ENCODE measurements around the gene ENDOV.

ENDOV gene

GRCh38 chr17:80416940-80417293 lies 1.9 kb downstream of the ENDOV start:
- DNase-seq, result no peak

DNA sequence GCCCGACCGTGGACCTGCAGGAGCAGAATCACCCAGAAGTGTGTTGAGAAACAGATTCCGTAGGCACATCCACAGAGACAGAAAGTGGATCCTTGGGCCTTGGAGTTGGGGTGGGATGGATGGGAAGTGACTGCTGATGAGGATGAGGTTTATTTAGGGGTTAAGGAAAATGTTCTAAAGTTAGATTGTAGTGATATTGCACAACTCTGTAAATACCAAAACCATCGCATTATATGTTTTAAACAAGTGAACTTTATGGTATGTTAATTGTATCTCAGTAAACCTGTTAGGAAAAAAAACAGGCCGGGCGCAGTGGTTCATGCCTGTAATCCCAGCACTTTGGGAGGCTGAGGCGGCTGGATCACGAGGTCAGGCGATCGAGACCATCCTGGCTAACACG lies 3.6 kb downstream of the ENDOV start:
- no peak for DNase-seq

DNA sequence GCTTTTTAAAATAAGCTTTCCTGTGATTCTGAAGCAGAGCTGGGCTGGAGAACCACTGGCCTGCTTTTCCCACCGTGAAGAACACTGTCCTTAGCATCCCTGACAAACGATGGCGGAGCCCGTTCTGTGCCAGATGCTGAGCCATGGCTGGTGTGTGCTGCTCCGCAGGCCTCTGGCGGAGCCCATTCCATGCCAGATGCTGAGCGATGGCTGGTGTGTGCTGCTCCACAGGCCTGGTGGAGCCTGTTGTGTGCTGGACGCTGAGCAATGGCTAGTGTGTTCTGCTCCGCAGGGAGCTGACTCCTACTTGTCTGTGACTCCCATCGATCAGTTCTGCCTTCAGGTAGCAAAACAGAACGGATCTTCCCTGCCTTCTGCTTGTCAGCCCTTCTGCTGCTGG lies 4.3 kb downstream of the ENDOV start:
- DNase-seq, result no peak

DNA sequence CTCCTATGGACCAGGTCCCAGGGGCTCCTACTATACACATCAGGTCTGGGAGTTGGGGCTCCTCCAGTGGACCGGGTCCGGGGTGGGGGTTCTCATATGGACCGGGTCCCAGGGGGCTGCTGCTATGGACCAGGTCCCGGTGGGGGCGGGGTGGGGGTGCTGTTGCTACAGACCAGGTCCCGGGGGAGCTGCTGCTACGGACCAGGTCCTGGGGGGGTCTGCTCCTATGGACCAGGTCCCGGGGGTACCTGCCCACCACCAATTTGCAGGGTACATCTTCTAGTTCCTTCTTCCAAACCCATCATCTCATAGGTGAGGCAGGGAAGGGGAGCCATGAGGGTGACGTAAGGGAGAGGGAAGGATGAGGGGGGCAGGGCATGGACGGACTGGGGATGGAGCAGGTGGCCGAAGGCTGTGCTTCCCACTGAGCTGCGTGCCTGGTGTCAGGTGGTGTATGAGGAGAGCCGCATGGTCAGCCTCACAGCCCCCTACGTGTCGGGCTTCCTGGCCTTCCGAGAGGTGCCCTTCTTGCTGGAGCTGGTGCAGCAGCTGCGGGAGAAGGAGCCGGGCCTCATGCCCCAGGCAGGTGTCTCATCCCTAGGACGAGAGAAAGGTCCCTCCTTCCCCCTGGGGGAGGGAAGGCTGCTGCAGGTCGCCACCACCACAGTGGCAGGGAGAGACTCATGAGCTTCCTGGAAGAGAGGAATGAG lies 6.6 kb downstream of the ENDOV start:
- no peak for DNase-seq

DNA sequence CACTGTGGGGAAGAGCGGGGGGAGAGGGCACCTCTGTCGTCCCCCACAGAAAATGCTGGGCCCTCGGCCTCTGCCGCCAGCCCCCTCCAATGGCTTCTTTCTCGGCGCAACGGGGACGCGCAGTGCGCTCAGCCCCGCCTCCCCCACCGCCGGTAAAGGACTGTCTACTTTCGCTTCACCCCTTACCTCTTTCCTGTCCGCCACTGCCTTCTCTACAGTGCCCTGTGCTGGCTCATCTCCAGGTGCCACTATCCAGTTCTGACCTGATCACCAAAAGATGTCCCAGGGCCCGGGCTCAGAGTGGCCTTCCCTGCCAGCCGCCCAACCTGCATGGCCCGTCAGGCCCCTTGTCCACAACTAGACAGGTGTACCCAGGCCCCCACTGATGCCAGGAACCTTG lies 7.3 kb downstream of the ENDOV start:
- no peak for DNase-seq

- no peak for DNase-seq
Measured at GRCh38 chr17:80422981-80423380, 8.0 kb downstream of the ENDOV start.

DNA sequence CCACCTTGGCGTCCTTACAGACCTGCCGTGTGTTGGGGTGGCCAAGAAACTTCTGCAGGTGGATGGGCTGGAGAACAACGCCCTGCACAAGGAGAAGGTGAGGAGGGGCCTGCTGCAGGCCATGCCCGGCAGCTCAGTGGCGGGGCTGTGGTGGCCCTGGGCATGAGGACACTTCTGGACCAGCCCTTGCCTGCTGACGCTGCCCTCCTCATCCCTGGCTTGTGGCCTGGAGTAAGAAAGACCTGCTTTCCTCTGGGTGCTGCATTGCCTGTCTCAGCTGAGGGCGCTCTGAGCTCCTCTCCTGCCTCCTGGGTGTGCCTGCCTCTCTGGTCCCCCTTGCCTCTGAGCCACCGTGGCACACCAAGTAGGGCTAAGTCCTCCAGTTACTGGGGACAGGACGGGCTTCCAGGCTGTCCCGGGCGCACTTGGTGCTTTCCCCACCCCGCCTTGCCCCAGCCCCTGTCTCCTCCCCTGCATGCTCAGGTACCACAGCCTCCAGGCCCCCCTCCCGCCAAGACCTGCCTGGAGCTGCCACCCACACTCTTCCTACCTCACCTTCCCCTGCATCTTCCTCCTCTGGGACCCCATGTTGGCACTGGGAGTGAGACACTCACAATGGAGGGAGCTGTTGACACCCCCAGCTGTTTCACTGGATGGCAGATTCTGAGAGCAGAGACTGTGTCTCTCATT lies 8.7 kb downstream of the ENDOV start:
- no peak for DNase-seq

DNA sequence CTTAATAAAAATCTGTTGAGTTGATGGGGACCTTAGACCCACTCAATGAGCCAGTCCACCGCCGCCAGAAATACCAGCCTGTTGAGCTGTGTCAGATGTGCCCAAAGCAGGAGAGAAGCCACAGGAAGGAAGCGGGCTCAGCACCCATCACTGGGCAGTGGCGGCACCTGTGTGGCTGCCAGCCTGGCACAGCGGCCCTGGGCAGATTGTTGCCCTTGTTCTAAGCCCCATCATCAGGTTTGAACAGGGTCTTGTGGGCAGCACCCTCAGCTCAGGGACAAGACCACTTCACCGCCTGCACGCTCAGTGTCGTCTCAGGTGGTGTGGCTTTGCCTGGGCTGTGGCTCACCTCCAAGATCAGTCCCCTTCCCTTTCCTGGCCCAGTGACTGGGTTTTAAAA lies 9.3 kb downstream of the ENDOV start:
- DNase-seq, result no peak

GRCh38 chr17:80424878-80425765 lies 10.2 kb downstream of the ENDOV start:
- DNase-seq, result no peak

DNA sequence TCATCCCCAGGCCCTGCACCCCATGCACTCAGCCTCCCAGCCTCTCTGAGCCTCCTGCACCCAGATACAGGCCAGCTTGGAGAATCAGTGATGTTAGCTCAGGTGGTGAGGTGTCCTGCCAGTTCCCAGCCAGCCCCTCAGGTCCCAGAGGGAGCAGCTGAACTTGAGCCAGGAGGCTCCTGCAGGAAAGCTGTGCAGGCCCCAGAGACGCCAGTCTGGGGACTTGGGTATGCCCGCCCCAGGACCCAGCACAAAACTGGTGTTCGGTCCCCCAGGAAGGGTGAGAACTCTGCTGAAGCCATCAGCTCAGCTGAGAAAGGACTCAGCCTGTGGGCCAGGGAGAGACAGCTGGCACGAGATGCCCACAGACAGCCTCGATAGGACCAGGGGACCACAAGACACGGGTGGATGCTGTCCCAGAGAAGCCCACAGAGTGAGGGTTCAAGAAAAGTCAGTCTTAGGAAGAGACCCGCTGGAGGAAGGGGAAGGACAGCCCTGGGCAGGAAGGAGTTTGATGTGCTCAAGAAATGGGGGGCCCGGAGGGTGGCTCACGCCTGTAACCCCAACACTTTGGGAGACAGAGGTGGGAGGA lies 11.0 kb downstream of the ENDOV start:
- no peak for DNase-seq

DNA sequence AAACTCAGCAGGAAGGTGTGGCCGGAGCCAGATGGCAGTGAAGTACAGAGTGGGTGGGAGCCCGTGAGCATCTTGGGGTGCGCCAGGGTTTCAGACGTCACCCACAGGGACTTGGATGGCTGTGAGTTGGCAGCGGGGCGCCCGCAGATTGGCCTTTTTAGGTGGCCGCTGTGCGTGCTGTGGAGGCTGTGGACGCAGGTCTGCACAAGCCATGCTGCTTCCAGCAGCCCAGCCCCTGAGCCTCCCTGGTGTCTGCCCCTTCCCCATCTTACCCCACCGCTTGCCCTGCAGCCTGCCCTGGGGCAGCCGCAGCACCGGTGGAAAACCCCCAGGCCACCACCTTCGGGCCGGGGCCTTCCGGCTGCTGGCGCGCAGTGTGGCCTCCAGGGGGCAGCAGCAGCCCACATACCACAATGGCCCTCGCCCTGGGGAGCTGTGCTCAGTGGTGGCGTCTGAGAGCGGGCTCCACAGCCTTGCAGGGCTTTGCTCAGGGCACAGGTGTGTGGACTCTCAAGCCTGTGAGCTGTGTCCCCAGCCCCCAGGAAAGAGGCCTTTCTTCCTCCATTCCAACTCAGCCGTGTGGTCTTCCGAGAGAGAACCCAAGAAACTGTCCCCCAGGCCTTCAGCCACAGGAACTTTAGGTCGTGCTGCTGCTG lies 11.8 kb downstream of the ENDOV start:
- peak; percentile 61 for DNase-seq

- DNase-seq, result no peak
Measured at GRCh38 chr17:80427366-80428282, 12.7 kb downstream of the ENDOV start.

DNA sequence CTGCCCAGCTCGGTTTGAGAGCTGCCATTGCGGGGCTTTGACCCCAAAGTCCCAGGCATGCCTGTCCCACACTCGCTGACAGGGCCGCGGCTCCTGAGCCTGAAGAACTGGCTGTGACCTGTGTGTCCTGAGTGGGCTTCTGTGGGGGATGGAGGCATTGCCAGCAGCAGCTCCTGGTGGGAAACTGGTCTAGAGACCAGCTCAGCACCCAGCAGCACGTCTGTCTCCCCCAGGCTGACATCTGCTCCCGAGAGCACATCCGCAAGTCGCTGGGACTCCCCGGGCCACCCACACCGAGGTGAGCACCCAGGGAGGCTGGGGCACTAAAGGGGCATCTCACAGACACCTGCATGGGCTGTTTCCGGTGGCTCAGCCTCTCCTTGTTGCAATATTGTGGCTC lies 13.4 kb downstream of the ENDOV start:
- DNase-seq, result no peak

DNA sequence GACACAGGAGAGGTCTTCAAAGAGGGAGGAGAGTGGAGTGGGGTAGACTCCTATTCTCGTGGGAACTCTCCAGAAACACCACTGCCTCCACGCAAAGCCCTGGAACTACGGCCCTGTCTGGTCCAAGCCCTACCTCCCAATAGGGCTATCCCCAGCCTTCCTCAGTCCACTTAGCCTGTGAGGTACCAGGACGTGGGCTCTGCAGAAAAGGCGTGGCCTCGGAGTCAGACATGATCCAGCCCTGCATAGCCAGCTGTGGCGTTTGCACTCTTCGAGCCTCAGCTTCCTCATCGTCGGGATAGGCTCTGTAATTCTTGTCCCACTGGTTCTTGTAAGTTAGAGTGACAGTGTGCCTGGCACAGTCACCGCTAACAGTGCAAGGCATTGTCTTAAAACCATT lies 13.8 kb downstream of the ENDOV start:
- no peak for DNase-seq

DNA sequence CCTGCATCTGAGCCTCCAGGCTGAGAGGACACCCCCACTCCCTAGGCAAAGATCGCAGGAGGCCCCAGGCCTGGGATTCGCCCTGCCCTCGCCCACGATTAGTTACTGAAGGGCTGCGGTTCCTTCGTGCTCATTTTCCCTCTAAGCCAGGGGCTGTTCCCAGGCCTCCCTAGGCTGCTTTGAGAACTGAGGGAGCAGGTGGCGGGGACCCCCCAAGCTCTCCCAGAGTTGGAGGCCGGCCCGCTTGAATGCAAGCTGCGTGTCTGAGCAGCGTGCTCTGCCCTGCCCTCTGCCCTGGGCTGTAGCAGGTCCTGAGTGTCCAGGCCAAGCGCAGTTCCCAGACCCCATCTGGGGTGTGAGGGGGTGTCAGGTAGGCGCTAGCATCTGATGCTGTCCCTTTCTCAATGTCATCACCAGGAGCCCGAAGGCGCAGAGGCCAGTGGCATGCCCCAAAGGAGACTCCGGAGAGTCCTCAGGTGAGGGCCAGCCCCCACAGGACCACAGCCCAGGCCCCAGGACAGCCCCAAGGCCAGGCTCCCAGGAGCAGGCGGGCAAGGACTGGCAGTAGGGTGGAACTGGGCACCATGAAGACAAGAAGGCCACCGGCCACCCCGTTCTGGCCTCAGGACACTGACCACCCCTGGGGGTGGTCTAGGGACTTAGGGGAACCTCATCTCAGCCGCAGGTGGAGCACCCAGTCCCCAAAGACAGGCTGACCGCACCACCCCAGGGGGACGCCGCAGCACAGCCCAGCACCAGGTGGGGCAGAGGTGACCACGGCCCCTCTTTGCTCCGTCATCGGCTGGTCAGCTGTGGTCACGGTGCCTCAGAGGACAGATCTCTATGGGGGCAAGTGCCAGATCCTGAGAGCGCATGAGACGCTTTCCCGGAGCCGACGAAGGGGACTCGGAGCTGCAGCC lies 14.6 kb downstream of the ENDOV start:
- no peak for DNase-seq

- no peak for DNase-seq
Measured at GRCh38 chr17:80430446-80431245, 15.7 kb downstream of the ENDOV start.

DNA sequence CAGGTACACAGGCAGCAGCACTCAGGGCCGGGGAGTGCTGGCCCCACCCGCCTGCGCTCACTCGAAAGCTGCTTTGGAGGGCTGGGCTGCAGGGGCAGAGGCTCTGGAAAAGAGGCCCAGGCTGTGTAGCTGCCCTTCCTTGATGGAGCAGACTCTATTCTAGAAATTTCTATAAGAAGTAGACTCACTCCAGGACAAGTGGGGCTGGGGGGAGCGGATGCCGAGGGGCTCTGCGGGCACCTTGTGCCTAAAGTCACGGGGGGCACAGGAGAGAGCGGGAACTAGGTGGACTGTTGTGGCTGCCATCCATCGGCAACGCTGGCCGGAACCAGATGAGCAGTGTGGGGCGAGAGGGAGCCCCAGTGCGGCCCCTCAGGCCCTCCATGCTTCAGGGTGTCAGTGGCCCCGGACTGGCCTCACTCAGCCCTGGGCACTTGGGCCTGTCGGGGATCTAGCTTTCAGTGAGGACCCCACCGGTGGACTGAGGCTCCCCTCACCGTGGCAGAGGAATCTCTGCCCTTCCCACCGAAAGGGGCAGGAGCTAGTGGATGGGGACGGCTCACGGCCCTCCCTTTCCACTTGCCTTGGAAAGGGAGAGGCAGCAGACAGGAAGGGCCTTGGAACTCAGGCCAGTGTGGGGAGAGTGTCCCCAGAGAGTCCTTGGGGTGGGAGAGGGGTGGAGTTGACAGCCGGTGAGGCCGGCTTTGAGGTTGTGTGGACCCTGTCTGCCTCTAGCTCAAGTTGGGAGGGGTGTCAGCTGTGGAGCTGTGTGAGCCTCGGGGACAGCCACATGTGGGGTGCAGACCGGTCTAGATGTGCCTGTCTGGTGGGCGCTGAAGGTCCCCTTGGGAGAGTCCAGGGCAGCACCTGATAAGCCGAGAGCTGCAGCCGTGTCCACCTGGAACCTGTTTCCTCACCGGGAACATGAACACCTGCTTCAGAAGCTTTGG lies 16.6 kb downstream of the ENDOV start:
- DNase-seq, result peak; percentile 59

DNA sequence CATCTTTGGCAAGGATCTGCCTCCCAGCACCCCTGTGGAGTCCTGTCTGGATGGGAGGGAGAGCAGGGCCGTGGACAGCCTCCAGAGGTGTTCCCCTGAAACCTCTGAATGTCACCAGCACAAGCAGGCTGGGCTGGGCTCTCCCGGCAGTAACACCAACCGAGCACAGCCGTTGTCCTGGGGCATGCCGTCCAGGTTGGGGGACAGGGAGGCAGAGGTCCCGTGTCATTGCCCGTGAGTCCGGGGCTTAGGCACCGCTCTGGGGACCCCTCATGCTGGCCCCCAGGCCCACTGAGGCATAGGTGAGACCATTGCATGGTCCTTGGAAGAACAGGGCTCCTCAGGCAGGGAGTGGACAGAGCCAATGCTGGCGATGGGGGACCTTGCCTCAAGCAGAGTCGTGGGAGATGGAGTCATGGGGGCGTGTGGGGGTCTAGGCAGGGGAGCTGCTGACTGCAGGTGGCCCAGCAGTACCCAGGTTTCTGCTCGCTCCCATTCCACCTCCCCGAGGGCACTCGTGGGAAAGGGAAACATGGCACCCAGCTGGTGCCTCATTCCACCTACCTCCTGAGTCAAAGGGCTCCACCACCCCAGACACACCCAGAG lies 17.5 kb downstream of the ENDOV start:
- no peak for DNase-seq

Measured in NCI-H2171 treated with DMSO at 0.1 percent for 48 hours (cell line).